CD4-positive, alpha-beta T cell treated with Interleukin-21 for 1 hour (primary cell): ENCODE results near the gene DRC3.

Experiments used
- DNase-seq: peaks from one replicate; pipeline ENCODE4 v3.0.0-alpha.2; 2020

The DRC3 gene

GRCh38 chr17:17970699-17971430 lies 1.8 kb upstream of the DRC3 start:
- no peak for DNase-seq

- DNase-seq: no peak
These were observed 1.1 kb upstream of the DRC3 start for GRCh38 chr17:17971431-17972125.

- DNase-seq: no peak
These were observed 241 bp downstream of the DRC3 start for GRCh38 chr17:17972952-17973254.

- DNase-seq: no peak
These were observed 2.8 kb downstream of the DRC3 start for GRCh38 chr17:17975436-17975835.

GRCh38 chr17:17976931-17977570 lies 4.4 kb downstream of the DRC3 start:
- DNase-seq: no peak

GRCh38 chr17:17978481-17979424 lies 6.1 kb downstream of the DRC3 start:
- DNase-seq: no peak

- DNase-seq: no peak
These were observed 7.1 kb downstream of the DRC3 start for GRCh38 chr17:17979778-17980177.

- DNase-seq: no peak
These were observed 8.7 kb downstream of the DRC3 start for GRCh38 chr17:17981330-17981729.

- DNase-seq: no peak
These were observed 10.1 kb downstream of the DRC3 start for GRCh38 chr17:17982801-17983200.

- DNase-seq: no peak
These were observed 10.7 kb downstream of the DRC3 start for GRCh38 chr17:17983376-17983775.

GRCh38 chr17:17983776-17984175 lies 11.1 kb downstream of the DRC3 start:
- no peak for DNase-seq

- no peak for DNase-seq
These were observed 12.5 kb downstream of the DRC3 start for GRCh38 chr17:17985153-17985552.

- DNase-seq: no peak
These were observed 12.9 kb downstream of the DRC3 start for GRCh38 chr17:17985555-17985954.

- DNase-seq: no peak
These were observed 14.7 kb downstream of the DRC3 start for GRCh38 chr17:17987187-17987896.

GRCh38 chr17:17987901-17988300 lies 15.2 kb downstream of the DRC3 start:
- no peak for DNase-seq

GRCh38 chr17:17988427-17988945 lies 15.8 kb downstream of the DRC3 start:
- no peak for DNase-seq

- no peak for DNase-seq
These were observed 16.4 kb downstream of the DRC3 start for GRCh38 chr17:17989081-17989480.

GRCh38 chr17:17989618-17990017 lies 17.0 kb downstream of the DRC3 start:
- DNase-seq: no peak

- no peak for DNase-seq
These were observed 17.6 kb downstream of the DRC3 start for GRCh38 chr17:17990282-17990681.

- DNase-seq: no peak
These were observed 20.7 kb downstream of the DRC3 start for GRCh38 chr17:17993366-17993765.

GRCh38 chr17:17993852-17994251 lies 21.2 kb downstream of the DRC3 start:
- no peak for DNase-seq
